HG02763 (cell line): ENCODE data around the gene CCDC187.
A peak's percentile ranks its signal among the peaks of the same experiment; 100 is the strongest.
"Not testable (repeated sequence)": the region's sequence is repeated elsewhere in the genome, so short reads cannot be mapped to it uniquely, and the experiment has no call there.

Experiments used
- ATAC-seq: cut with Tn5 transposase; IDR thresholded peaks from one replicate; pipeline ENCODE4 v1.9.1; 2021; ENCODE audit warnings: mild to moderate bottlenecking, moderate library complexity; ENCODE audit not compliant: unreplicated experiment

Gene CCDC187

DNA sequence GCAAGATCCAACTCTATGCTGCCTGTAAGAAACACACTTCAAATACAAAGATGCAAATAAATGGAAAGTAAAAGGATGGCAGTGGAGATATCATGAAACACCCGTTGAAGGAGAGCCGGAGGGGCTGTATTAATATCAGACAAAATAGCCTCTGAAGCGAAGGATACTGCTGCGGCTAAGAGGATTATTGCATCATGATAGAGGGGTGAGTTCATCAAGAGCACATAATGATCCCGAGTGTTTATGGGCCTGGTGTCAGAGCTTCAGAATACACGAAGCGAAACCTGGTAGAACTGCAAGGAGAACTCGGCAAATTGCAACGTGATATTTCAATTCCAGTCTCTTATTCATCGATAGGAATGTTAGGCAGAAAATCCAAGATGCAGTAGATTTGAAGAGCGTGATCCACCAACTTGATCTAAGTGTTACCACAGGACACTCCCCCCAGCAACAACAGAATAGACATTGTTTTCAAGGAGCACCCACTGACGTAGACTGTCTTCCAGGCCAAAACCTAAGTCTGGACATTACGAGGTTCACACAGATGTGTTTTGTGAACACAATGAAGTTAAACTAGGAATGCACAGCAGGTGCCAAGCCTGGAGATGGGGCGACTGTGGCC lies 30.5 kb downstream of the CCDC187 start:
- no peak for ATAC-seq

DNA sequence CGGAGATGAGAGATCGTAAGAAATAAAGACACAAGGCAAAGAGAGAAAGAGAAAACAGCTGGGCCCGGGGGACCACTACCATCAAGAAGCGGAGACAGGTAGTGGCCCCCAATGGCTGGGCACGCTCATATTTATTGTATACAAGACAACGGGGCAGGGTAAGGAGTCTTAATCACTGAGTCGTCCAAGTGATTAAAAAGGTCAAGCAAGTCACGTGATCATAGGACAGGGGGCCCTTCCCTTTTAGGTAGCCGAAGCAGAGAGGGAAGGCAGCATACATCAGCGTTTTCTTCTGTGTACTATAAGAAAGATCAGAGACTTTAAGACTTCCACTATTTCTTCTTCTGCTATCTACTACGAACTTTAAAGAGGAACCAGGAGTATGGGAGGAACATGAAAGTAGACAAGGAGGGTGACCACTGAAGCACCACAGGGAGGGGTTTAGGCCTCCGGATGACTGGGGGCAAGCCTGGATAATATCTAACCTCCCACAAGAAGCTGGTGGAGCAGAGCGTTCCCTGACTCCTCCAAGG lies 33.7 kb downstream of the CCDC187 start:
- no peak for ATAC-seq

DNA sequence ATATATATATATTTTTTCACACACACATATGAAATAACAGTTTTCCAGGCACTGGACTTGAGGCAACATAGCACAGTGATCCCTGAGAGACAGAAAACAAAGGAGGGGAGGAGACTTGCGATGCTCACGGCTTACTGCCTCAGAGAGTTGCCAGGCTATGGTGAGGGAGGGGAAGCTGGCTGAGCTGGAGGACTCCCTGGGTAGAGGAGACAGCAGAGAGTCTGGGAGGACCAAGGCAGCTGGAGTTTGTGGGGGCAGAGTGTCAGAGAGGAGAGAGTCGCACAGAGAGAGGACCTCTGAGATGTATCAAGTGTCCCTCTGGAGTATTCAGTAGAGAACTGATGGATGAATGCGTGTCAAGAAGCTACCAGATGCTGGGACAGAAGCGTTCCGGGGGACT lies 35.2 kb downstream of the CCDC187 start:
- no peak for ATAC-seq

DNA sequence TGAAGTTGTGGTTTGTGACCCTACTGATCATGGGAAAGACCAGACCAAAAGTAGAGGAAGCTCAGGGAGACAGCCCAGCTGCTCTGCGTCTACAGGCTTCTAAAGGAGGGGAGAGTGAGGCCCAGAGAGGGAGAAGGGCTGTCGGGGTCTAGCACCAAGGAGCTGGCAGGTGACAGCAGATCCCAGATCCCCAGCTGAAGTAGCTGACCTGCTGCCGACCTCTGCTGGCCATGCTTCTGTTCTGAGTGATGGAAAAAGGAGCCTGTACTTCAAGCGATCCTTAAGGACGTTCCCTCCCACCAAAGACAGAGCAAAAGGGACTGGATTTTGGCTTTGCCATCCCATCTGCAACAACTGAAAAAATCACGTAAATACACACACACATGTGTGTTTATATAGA lies 35.6 kb downstream of the CCDC187 start:
- ATAC-seq = no peak

DNA sequence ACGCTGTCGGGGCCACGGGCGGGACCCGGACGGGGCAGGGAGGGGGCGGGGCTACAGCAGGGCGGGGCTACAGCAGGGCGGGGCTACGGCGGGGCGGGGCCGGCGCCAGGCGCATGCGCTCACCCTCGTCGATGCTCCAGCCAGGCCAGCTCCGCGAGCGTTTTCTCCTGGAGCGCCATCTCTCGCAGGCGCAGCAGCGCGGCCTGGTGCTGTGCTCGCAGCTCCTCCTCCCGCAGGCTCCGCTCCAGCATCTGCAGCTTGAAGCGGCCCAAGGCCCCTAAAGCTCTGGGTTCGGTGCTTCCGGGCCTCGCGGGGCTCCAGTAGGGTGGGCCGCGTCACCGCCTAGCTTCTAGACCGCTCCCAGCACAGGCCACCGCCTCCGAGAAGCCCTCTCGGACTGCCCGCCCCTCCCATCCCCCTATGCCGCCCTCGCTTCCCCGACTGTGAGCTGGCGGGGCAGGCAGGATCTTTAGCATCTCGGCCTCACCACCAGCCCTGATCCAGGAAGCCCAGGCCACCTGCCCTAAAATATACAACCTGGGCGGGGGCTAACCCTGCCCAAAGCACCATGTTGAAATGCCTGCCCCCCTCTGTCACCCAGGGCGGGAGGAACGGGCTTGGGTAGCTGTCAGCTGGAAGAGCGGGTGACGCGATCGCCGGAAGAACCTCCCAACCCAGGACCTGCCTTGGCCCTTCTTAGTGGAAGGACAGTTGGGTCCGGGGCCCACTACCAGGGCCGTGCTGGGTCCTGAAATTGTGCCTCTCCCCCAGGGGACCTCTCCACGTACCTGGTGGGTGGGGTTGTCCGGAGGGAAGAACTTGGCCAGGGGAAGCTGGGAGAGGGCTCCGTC lies 36.4 kb downstream of the CCDC187 start:
- peak; percentile 77 for ATAC-seq

DNA sequence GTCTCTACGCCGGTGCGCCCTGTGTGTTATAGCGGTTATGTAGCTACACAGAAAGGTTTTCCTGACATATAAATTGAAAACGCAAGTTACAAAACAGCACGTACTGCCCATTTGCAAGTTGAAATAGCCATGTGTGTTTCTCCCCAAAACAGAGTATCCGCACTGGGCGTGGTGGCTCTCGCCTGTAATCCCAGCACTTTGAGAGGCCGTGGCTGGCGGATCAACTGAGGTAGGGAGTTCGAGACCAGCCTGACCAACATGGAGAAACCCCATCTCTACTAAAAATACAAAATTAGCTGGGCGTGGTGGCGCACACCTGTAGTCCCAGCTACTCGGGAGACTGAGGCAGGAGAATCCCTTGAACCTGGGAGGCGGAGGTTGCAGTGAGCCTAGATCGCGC lies 37.3 kb downstream of the CCDC187 start:
- not testable (repeated sequence) for ATAC-seq

DNA sequence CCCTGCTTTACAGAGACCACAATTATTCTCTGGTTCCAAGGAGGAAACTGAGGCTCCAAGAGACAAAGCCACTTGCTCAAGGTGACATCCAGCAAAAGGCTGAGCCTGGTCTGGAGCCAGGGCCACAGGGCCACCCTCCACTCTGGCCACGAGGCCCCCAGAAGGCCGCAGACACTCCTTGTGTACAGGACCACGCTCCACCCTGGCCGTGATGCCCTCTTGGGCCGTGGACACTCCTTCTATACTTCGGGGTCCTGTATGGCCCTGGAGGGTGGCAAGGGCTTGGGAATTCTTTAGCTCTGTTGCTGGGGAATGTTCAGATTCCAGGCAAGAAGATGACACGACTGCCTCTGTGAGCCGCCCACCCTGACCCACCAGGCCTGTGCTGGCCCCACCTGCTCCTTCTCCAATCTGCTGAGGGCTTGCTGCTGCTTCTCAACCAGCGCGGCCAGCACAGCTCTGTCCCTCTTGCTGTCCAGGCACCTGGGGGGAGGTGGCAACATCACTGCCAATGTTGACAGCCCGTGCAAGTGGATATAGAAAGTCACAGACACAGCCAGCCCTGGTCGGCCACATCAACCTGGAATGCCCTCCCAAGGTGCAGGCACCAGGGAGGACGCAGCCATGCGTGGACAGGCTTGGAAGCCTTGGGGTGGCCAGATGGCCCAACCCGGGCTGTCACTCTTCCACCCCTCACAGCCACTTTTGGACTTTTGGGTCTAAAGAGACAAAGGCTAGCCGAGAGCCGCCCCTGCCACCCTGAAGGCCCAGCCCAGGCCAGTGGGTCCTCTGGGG lies 38.1 kb downstream of the CCDC187 start:
- no peak for ATAC-seq

DNA sequence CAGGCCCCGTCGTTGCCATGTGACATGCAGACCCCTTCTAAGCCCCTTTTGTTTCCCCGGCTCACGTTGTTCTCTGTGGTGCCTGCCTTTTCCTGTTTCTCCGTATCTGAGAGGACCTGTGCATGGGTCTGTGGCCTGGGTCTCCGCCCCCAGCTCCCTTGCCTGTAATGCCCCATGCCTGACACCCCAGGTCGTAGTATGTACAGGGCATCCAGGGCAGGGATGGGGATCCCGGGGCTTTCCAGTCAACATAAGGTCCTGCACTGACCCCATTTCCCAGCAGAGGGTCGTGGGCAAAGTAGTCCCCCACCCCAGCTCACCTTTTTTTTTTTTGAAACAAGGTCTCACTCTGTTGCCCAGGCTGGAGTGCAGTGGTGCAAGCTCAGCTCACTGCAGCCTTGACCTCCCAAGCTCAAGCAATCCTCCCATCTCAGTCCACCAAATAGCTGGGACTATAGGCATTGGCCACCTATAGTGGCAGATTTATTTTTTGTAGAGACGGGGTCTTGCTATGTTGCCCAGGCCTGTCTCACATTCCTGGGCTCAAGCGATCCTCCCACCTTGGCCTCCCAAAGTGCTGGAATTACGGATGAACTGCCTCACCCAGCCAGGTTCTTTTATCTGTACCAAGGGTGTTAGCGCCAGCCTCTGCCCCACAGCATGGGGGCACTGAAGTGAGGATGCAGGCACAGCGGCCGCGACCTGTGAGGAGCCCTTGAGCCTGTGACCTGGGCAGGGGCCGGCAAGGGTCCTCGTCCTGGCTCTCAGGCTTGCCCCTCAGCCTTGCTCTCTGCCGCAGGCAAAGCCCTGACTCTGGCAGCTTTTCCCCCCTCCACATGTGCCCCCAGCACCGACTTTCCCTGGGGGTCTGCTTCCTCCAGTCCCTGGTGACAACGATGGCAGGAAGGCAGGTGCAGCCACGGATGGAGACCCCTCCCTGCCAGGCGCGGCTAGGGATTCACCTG lies 39.2 kb downstream of the CCDC187 start:
- no peak for ATAC-seq

DNA sequence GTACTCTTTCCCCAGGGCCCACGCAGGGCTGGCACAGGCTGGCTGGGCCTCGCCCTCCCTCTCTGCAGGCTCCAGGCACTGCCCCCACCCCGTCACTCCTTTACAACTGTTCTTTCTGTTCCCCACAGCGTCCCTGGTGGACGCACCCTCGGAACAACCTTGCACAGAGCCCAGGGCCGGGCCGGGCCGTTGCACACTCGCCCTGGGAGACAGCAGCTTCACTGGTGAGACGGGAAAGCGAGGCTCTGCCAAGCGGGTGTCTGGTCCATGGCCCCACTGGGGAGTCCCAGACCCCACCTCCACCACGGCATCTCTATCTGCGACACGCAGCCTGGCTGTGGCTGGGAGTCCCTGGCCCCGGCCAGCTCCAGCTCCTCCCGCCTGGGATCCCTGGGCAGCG lies 39.9 kb downstream of the CCDC187 start:
- ATAC-seq = no peak

DNA sequence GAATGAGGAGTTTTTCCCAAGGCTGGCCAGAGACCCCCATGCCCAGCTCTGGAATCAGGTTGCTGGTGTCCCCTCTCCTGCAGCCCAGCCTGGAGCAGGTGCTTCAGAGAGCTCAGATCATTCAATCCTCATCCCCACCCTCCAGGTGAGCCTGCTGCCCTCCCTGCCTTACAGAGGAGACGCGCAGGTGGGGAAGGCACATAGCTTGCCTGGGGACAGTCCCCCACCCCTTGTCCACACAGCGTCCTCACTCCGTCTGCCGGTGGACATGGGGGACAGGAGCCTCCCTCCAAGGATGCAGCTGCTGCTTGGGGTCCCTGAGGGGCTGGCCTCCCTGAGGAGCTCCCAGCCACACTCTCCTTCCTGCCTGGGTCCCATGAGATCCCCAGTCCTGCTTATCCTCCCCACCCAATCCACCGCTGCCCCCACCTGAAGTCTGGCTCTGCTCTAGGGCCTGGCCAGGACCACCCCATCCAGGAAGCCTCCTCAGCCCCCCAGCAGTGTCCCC lies 41.2 kb downstream of the CCDC187 start:
- ATAC-seq = no peak

DNA sequence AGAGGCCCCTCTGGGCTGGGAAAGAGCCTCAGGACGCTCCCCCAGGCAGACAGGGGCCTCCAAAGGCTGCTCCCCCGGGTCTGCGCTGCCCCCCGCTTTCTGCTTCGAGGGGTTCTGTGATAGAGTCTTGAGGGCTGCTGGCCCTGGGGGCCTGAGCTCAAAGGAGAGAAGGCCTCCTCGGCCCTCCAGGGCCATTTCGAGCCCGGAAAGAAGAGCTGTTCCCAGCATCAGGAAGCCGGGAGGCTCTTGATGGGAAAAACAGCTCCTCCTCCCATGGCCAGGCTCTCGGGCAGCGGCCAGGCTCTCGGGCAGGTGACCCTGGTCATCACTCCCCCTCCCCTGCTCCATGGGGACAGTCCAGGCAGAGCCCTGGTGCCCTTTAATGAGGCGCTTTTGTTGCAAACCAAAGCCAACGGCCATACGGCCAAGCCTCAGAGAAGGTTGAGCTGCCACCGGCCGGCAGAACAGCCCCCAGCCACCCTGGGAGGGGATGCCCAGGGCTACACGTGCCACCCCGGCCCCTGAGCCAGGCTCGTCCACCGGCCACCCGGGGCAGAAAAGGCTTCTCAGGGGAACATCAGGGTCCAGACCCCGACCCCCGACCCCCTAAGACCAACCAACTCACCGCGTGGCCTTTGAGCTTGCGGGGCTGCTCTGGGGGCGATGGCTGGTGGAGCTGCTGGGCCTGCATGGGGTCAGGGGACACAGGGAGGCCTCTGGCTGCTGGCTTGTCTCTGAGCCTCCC lies 42.0 kb downstream of the CCDC187 start:
- ATAC-seq = no peak

DNA sequence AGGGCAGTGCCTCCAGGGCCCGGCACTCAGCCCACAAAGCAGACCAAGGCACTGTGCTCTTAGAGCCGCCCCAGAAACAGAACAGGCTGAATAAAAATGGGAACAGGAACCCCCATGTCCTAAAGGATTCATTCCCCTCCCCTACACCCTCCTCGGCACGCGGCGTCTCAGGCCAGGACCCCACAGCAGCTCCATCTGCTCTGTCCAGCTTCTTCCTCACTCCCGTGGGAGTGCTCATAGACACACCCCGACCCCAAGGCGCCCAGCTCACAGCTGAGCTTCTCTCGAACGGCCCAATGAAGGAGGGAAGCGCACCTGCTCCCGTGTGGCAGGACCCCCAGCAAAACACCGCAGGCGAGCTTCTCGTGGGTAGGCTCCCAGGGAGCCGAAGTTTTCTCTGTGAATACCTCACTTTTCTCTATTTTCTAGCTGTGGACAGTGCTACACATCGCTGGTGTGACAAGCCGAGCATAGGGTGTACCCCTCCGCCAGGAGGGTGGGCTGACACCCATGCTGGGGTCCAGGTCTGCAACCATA lies 42.9 kb downstream of the CCDC187 start:
- ATAC-seq = no peak

DNA sequence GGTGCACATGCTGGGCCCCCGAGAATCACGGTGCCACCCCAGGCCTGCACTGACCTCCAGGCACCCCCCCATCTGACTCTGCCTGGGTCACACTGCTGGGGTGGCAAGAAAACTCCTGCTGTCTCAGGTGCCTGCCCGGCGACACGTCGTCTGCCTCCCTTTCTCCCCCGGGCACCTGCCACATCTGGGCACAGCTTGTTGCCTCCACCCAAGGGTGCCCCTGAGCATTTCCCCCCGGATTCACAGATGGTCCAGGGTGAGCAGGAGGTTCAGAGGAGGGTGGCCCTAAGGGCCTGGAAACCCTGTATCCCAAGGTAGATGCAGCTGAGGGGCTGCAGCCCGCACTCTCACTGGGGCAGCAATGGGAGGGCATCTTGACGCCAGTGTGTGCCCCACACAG lies 43.4 kb downstream of the CCDC187 start:
- no peak for ATAC-seq

DNA sequence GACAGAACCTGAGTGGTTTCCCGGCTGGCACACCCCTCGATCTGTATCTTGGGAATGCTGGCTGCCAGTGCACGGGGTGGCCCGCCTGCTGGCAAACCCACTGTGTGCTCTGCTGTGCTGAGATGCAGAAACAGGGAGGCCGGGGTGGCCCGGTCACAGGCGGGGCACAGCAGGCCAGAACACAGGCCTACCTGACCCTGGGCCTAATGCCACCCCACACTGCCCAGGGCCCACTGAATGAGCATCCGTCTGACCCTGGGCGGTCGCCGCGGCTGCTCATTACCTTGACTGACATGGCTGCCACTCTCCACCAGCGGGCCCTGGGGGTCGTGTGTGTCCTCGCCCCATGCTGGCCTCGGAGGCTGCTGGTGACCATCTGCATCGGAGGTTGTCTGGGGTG lies 44.1 kb downstream of the CCDC187 start:
- ATAC-seq = no peak

DNA sequence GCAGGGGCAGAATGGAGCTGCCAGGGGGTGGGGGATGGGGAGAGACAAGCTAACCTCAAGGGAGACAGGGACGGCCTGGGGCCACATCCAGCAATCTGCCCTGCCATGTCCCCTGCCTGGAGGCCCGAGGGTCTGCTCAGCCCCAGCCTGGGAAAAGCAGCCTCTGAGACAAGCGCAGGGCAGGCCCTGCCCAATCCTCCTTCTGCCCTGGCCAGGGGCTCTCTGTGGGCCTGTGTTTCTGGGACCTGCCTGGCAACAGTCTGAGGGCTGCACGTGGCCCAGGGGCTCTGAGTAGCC lies 44.4 kb downstream of the CCDC187 start:
- no peak for ATAC-seq

DNA sequence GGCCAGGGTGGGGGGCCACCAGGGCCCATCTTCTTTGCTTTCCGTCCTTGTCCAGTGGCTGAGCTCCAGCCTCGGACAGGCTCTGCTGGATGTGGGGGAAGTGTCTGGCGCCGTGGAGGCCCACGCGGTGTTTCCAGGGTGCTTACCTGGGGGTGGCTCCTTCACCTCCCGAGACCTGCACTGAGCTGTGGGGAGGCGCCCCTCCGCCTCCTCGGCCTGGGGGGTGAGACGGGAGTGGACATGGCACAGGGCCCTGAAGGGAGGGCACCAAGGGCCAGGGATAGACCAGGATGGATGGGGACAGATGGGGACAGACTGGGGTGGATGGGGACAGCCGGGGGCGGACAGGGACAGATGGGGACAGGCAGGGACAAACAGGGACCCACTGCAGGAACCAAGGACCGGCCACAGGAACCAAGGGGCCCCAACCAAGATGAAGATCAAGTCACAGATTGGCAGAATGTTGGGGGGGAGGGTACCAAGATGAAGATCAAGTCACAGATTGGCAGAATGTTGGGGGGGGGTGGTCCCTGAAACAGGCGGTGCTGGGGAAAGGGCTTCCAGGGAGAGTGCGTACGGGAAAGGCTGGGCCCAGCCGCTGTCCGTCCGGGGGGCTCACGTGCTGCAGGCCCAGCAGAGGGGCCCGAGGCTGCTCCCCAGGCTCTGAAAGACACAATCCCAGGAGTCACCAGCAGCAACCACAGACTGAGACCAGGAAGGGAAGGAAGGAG lies 44.9 kb downstream of the CCDC187 start:
- ATAC-seq = no peak

DNA sequence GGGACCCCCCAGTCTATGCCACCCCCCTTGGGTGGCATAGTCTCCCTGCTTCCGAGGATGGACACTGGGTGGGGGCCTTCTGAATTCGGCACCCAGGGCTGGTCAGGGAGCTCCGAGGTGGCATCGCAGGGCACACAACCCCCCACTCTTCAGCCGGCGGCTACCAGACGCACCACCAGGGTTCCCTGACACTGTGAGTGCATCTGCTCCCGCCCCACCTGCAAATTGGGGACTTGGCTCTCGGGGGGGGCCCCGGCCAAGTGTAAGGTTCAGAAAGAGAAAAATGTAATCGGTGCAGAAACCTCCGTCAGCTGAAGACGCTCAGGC lies 45.6 kb downstream of the CCDC187 start:
- ATAC-seq = no peak

DNA sequence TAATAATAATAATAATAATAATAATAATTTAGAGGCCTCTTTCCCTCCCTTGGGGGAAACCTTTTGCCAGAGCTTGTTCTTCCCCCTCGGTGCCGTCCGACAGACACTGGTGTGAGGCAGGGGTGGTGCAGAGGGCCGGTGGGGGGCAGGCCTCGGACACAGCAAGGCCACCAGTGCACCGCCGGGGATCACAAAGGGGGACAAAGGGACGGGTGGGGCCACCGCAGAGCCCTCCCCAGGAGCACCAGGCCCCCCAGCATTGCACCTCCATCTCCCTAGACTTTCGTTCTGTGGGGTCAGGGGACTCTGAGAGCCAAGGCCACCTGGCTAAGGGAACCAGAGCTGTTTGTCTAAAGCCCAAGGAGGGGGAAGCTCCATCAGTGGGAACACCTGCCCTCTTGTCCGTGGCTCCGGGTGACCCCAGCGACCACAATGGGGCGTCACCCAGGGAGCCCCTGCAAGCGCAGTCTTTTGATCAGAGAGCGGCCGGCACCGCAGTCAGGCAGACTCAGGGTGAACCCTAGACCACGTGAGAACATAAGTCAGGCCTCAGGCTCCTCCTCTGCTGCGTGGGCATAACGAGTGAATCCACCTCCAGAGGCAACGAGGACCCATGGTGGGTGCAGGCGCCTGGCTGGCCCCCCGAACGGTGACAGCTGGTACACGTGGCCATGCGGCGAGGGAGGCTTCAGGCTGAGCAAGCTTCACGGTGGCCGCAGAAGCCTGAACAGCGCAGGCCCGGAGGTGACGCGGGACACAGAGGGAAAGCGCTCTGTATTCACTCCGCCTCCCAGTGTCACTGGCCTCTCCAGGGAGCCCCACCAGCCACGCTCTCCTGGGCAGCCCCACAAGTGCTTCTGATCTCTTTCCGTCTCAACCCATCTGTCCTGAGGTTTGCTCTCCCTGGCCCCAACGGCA lies 46.3 kb downstream of the CCDC187 start:
- ATAC-seq = no peak
